HG03520 (cell line): ENCODE measurements around the gene SLITRK2.

ENCODE experiments used
- ATAC-seq: cut with Tn5 transposase; IDR thresholded peaks from one replicate; pipeline ENCODE4 v1.9.1; 2021; ENCODE audit warnings: mild to moderate bottlenecking, moderate library complexity; ENCODE audit not compliant: unreplicated experiment

Gene SLITRK2

GRCh38 chrX:145848857-145849256, 31.2 kb downstream of the SLITRK2 start:
- ATAC-seq, result no peak

GRCh38 chrX:145853181-145853580, 35.6 kb downstream of the SLITRK2 start:
- ATAC-seq, result no peak

- ATAC-seq, result no peak
Measured at GRCh38 chrX:145856181-145856580, 38.6 kb downstream of the SLITRK2 start.

- ATAC-seq, result no peak
Measured at GRCh38 chrX:145861818-145862217, 44.2 kb downstream of the SLITRK2 start.

- no peak for ATAC-seq
Measured at GRCh38 chrX:145865082-145865481, 47.5 kb downstream of the SLITRK2 start.
